MCF 10A (cell line): Measurements from ENCODE around the gene TAS2R9. TPM values are rescaled to one million over a fixed set of nuclear protein-coding genes. Genes with fewer than 3 reads are reported as not detected.

Source experiments
- total RNA-seq: library from RNA; stranded (reverse); gene quantifications from 2 replicates; pipeline ENCODE4 v1.2.3, GENCODE V29; 2022

The TAS2R9 gene
- total RNA-seq, 1 experiment from 2014 or later, result not detected

Other genes starting within 250 kb of the TAS2R9 start
- 36.8 and 44.5 TPM in 2 replicates for gene MAGOHB, start 196.6 kb downstream of the TAS2R9 start, total RNA-seq
- 0.14 and 0.56 TPM in 2 replicates for gene STYK1, start 136.1 kb downstream of the TAS2R9 start, total RNA-seq
- 545 and 577 TPM in 2 replicates for gene YBX3, start 86.8 kb downstream of the TAS2R9 start, total RNA-seq
- gene TAS2R7, start 7.5 kb downstream of the TAS2R9 start, total RNA-seq, result not detected in 2 replicates
- not detected in 2 replicates for gene TAS2R8, start 2.9 kb downstream of the TAS2R9 start, total RNA-seq
- 0.91 and 2.1 TPM in 2 replicates for gene TAS2R10, start 16.2 kb upstream of the TAS2R9 start, total RNA-seq
- 4.6 and 7.7 TPM in 2 replicates for gene PRR4, start 39.3 kb upstream of the TAS2R9 start, total RNA-seq
- gene PRH1, start 74.1 kb upstream of the TAS2R9 start, total RNA-seq, result 11.4 and 11.7 TPM in 2 replicates
- gene TAS2R13, start 99.4 kb upstream of the TAS2R9 start, total RNA-seq, result 0.68 and 0.93 TPM in 2 replicates
- gene PRH2, start 119.1 kb upstream of the TAS2R9 start, total RNA-seq, result not detected in 2 replicates
- 1.6 and 1.9 TPM in 2 replicates for gene TAS2R14, start 129.1 kb upstream of the TAS2R9 start, total RNA-seq
- 0.86 and 1.1 TPM in 2 replicates for gene TAS2R50, start 176.7 kb upstream of the TAS2R9 start, total RNA-seq
- 1.1 and 1.8 TPM in 2 replicates for gene TAS2R20, start 188.1 kb upstream of the TAS2R9 start, total RNA-seq
- gene TAS2R19, start 212.5 kb upstream of the TAS2R9 start, total RNA-seq, result 2.7 and 3.4 TPM in 2 replicates
- 1.9 and 2.0 TPM in 2 replicates for gene TAS2R31, start 221.2 kb upstream of the TAS2R9 start, total RNA-seq